NCI-H2029 treated with DMSO at 0.1 percent for 48 hours (cell line): Measurements from ENCODE around the gene PLPP1.

Experiments
- DNase-seq: peaks from one replicate; lab custom pipeline; 2025; lab: John Stamatoyannopoulos, UW

Gene PLPP1

GRCh38 chr5:55407059-55407684, 127.6 kb downstream of the PLPP1 start:
- no peak for DNase-seq

GRCh38 chr5:55406292-55406691, 128.5 kb downstream of the PLPP1 start:
- peak; percentile 85 for DNase-seq

- DNase-seq: no peak
These were observed 132.6 kb downstream of the PLPP1 start for GRCh38 chr5:55402199-55402598.

- DNase-seq: no peak
These were observed 141.1 kb downstream of the PLPP1 start for GRCh38 chr5:55393501-55394175.

GRCh38 chr5:55392669-55393068, 142.1 kb downstream of the PLPP1 start:
- no peak for DNase-seq

- no peak for DNase-seq
These were observed 143.1 kb downstream of the PLPP1 start for GRCh38 chr5:55391707-55392106.

GRCh38 chr5:55387865-55388264, 146.9 kb downstream of the PLPP1 start:
- no peak for DNase-seq

GRCh38 chr5:55386356-55386755, 148.4 kb downstream of the PLPP1 start:
- DNase-seq: no peak

- DNase-seq: no peak
These were observed 148.9 kb downstream of the PLPP1 start for GRCh38 chr5:55385846-55386245.

- DNase-seq: no peak
These were observed 149.5 kb downstream of the PLPP1 start for GRCh38 chr5:55385227-55385626.

- DNase-seq: no peak
These were observed 150.7 kb downstream of the PLPP1 start for GRCh38 chr5:55384072-55384471.

GRCh38 chr5:55383254-55383653, 151.5 kb downstream of the PLPP1 start:
- DNase-seq: no peak

GRCh38 chr5:55377810-55378209, 157.0 kb downstream of the PLPP1 start:
- no peak for DNase-seq
